NCI-H1694 (cell line): ENCODE measurements around the gene A2M.

Source experiments
- DNase-seq: peaks from one replicate; lab custom pipeline; 2025; lab: John Stamatoyannopoulos, UW

The A2M gene

DNA sequence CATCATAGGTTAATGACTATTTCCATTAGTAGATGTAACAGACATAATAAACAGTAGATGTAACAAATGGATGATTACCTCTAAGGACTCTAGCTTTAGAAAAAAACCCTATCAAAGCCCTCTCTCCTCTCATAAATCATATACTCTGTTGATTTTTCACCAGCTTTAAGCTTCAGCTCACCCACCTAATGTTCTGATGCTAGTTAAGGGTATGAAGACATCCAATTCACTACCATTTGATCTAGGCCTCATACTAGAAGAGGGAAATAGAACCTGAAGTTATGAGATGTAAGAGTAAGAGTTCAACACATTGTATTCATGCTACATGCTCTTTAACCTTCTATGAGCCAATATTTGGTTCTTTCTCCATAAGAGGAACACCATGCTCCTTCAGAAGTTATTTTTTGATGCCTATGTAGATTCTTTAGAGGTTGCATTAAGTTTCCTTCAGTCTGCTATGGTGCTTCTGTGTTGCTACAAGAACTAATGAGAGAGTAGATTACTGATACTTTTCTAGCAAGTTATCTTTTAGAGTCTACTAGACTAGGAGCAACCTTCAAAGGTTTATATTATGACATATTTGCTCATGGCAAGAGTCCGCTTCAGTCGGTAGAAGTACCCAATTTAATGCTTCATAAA lies 16.0 kb downstream of the A2M start:
- DNase-seq = no peak

GRCh38 chr12:9098463-9099026 lies 17.2 kb downstream of the A2M start:
- DNase-seq = no peak

- no peak for DNase-seq
Observed at GRCh38 chr12:9098115-9098452, 17.6 kb downstream of the A2M start.

GRCh38 chr12:9096563-9097176 lies 19.0 kb downstream of the A2M start:
- no peak for DNase-seq

DNA sequence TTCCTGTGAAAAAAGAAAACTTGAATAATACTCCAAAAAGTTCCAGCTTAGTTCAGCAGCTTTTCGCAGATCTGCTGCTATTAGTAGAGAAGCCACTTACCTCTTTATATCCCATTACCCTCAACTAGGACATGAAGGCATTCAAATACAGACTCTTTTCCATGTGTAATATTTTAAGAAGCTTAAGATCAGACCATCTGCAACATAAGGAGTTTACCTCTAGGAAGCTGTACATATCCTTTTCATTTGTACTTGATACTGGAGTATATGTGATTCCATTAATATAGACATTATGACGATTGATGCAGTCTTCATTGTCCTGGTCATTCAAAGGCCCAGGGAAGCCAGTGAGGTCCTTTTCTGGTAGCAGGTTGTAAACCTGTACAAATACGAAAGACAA lies 20.4 kb downstream of the A2M start:
- no peak for DNase-seq

DNA sequence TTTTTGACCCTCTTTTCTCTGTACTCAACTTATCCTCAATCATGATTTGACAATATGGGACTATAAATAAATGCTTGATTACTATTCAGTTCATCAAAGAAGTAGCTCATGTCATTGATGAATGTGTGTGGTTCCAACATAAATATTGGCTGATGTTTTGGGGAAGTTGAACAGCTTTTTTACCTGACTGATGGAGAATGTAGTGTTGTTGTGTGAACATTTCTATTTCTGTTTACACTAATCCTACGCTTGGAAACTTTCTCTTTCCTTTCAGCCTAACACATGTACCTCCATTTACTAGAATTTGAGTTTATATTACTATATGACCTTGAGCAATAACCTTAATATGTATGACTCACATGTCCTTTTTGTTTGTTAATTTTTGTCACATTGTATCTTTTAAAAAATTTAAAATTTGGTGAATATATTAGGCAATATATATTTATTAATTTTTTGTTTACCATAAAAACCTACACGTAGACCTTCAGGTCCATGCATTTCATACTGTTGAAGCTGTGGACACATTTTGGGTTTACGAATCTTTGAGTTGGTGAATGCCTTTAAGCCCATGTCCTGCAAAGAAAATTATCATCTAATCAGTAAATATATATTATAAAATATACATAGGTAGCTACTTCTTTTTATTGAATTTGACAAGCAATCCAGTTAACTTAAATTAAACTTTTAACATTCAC lies 21.1 kb downstream of the A2M start:
- no peak for DNase-seq

DNA sequence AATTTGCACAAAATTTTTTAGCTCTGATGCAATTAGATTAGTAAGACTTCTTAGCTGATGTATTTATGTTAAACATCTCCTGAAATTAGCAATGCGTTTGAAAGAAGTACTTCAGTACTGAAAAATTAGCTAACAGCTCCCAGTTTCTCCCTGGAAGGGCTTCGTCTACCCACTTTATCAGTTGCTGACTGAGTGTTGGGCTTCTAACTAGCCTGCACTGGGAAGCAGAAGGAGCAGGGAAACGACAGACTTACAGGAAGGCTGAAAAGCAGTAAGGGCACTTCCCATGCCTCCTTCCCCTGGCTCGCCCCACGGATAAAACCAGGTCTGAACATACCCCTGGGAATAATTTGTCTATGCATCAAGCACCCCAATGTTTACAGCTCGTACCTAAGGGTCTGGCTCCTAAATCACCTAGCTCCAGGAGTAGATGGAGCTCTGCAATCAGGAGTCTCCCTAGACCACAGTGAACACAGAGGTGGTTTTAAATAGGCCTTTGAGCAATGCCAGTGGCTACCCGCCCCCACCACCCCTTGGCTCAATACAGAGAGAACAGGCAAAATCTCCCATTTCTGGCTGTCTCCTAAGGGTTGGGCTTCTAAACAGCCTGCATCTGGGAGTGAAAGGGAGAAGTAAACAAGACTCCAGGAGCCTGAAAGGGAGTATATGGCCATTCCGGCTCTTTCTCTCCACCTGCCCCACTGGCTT lies 23.7 kb downstream of the A2M start:
- no peak for DNase-seq

DNA sequence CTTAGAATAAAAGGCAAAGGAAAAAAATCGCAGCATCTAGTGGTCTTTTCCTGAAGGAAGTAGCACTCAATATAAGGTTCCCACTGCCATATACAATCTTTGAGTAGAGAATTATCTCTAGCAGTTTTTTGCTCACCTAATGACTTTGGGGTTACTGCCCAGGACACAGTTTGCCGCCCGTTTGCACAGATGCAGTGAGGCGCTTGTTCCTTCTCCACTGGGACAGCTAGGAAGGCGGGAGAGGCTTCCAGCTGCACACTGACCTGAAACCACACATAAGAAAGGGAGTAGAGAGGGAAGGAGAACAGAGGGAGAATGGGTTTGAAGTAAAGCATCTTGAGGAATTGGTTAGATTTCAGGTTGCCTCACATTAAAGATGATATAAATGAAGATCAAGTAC lies 25.5 kb downstream of the A2M start:
- DNase-seq = no peak

GRCh38 chr12:9087087-9087835 lies 28.5 kb downstream of the A2M start:
- DNase-seq = no peak

- no peak for DNase-seq
Observed at GRCh38 chr12:9086087-9086486, 29.6 kb downstream of the A2M start.

GRCh38 chr12:9084417-9084816 lies 31.3 kb downstream of the A2M start:
- no peak for DNase-seq

GRCh38 chr12:9083793-9084192 lies 31.9 kb downstream of the A2M start:
- DNase-seq = no peak

- DNase-seq = no peak
Observed at GRCh38 chr12:9081667-9082427, 33.9 kb downstream of the A2M start.

GRCh38 chr12:9079883-9080675 lies 35.6 kb downstream of the A2M start:
- DNase-seq = no peak

DNA sequence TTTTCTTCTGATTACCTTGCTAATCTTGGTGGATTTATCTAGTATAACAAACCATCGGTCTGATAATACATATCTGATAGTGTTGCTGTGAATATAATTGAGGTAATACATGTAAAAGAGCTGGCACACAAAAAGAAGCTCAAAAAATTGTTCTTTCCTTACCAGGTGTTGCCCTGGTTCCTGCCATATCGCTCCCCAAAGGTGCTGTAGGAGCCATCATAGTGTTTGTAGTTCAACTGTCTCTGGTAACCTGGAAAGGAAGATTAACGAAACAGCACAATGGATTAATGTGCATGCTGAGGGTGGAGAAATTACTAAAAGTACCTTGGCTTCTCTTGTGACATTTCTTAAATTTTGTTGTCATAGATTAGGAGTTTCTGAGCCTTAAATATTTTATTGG lies 36.6 kb downstream of the A2M start:
- DNase-seq = no peak

DNA sequence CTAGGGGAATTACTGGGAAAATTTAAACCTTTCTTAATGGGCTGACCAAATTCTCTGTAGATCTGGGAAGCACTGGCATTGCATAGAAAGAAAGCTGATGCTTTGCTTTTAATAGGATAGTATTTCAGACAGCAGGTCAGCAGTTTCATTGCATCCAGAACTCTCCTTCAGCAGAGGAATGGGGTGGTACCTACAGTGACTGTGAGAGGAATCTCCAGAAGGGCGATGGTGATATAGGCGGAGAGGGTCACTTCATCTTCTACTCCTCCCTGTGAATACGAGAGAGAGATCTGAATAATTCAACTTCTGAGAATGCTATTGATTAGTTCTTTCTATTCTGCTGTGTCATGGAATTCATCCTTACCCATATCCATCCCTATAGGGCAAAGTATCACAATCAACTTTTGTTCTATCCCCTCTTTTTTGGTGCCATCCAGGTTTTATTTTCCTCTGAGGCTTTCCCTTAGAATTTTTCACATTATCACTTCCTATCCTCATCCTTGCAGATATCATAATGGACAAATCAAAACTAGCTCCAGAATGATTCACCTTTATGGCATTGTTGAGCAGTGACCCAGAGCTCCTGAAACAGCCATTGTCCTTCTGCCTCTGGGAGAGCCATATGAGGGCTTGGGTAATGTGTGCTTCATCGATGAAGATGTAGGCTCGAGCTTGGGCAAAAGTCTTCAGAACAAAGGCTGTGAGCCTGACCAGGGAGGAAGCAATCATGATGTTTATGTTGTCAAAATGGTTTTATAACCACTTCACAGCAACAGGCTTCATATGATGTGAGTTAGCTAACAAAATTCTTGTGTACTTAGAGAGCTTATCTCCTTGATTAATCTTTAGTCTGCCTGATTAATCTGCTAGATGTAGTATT lies 38.3 kb downstream of the A2M start:
- no peak for DNase-seq

GRCh38 chr12:9076733-9077132 lies 39.0 kb downstream of the A2M start:
- no peak for DNase-seq

DNA sequence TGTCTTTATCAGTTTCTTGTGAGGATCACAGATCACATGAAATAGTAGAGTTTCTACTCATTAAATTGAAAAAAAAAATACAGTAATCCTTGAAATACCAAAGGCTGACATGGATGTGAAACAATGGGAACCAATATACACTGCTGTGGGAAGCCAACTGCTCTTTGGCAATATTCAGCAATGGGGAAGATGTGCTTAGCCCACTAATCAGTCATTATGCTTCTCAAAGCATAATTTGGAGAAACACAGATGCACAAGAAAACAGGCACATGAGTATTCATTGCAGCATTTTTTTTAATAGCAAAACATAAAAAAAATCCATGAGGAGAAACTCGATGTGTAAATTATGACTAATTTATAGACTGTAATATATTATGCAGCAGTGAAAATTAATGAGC lies 40.6 kb downstream of the A2M start:
- DNase-seq = no peak

- DNase-seq = no peak
Observed at GRCh38 chr12:9074484-9075137, 41.1 kb downstream of the A2M start.
